Trophoblast cell (in vitro differentiated cells and primary cell): ENCODE data around the gene GCSH.
A peak's percentile ranks its signal among the peaks of the same experiment; 100 is the strongest.

Experiments
- DNase-seq, 2 donors: peaks; one replicate each; pipeline ENCODE4 v3.0.0-alpha.2; 2016
- H2AFZ ChIP-seq: 2 replicates; pipeline ENCODE4 v1.6.1; 2013; ENCODE audit warnings: low read length, moderate library complexity, mild to moderate bottlenecking; ENCODE audit not compliant: insufficient read depth, poor library complexity
- H2AK5ac ChIP-seq: 2 replicates; pipeline ENCODE4 v1.6.1; 2013; ENCODE audit warnings: mild to moderate bottlenecking, low read length
- H2BK120ac ChIP-seq: 2 replicates; pipeline ENCODE4 v1.6.1; 2013; ENCODE audit warnings: low read length, mild to moderate bottlenecking, moderate library complexity; ENCODE audit not compliant: insufficient read depth, poor library complexity
- H2BK12ac ChIP-seq: 2 replicates; pipeline ENCODE4 v1.6.1; 2013; ENCODE audit warnings: mild to moderate bottlenecking, low read length, moderate library complexity
- H2BK5ac ChIP-seq: 2 replicates; pipeline ENCODE4 v1.6.1; 2013; ENCODE audit warnings: low read length, low read depth, moderate library complexity, mild to moderate bottlenecking; ENCODE audit not compliant: poor library complexity
- H3K14ac ChIP-seq: 2 replicates; pipeline ENCODE4 v1.6.1; 2013; ENCODE audit warnings: mild to moderate bottlenecking, low read length
- H3K18ac ChIP-seq: 2 replicates; pipeline ENCODE4 v1.6.1; 2013; ENCODE audit warnings: mild to moderate bottlenecking, low read length
- H3K23ac ChIP-seq: 2 replicates; pipeline ENCODE4 v1.6.1; 2013; ENCODE audit warnings: low read length
- H3K27ac ChIP-seq: 2 replicates; pipeline ENCODE4 v1.5.1; 2013; ENCODE audit warnings: low read depth, mild to moderate bottlenecking, inconsistent platforms, low read length, moderate library complexity
- H3K27me3 ChIP-seq: 2 replicates; pipeline ENCODE4 v1.6.1; 2013; ENCODE audit warnings: inconsistent platforms, mild to moderate bottlenecking, low read length, moderate library complexity; ENCODE audit not compliant: insufficient read depth
- H3K36me3 ChIP-seq, 2 experiments: 1 replicate in 1 of 2; 2 replicates in 1 of 2; pipeline ENCODE4 v1.6.1; 2013; ENCODE audit warnings: low read length in 2 of 2, mild to moderate bottlenecking in 2 of 2, moderate library complexity in 1 of 2; ENCODE audit not compliant: insufficient read depth in 2 of 2, control insufficient read depth in 1 of 2
- H3K4ac ChIP-seq: 2 replicates; pipeline ENCODE4 v1.6.1; 2013; ENCODE audit warnings: low read depth, mild to moderate bottlenecking, low read length, moderate library complexity
- H3K4me1 ChIP-seq, 2 experiments: 1 replicate in 1 of 2; 2 replicates in 1 of 2; pipeline ENCODE4 v1.6.1; 2013; ENCODE audit warnings: low read length in 2 of 2, mild to moderate bottlenecking in 2 of 2, moderate library complexity in 1 of 2; ENCODE audit not compliant: insufficient read depth in 2 of 2, control insufficient read depth in 1 of 2
- H3K4me2 ChIP-seq: 2 replicates; pipeline ENCODE4 v1.6.1; 2013; ENCODE audit warnings: inconsistent platforms, mild to moderate bottlenecking, low read length, moderate library complexity
- H3K4me3 ChIP-seq: 2 replicates; pipeline ENCODE4 v1.5.1; 2013; ENCODE audit warnings: mild to moderate bottlenecking, low read depth, low read length, inconsistent platforms
- H3K79me1 ChIP-seq: one replicate; pipeline ENCODE4 v1.6.1; 2013; ENCODE audit warnings: low read length
- H3K79me2 ChIP-seq: 2 replicates; pipeline ENCODE4 v1.6.1; 2013; ENCODE audit warnings: low read length, mild to moderate bottlenecking; ENCODE audit not compliant: control insufficient read depth, insufficient read depth, poor library complexity
- H3K9ac ChIP-seq: 2 replicates; pipeline ENCODE4 v1.6.1; 2013; ENCODE audit warnings: mild to moderate bottlenecking, low read length
- H3K9me3 ChIP-seq: 2 replicates; pipeline ENCODE4 v1.6.1; 2013; ENCODE audit warnings: low read depth, mild to moderate bottlenecking, control low read depth, inconsistent platforms, low read length; ENCODE audit not compliant: insufficient read depth
- H4K12ac ChIP-seq: 2 replicates; pipeline ENCODE4 v1.6.1; 2013; ENCODE audit warnings: low read depth, mild to moderate bottlenecking, low read length, moderate library complexity
- H4K8ac ChIP-seq: 2 replicates; pipeline ENCODE4 v1.6.1; 2013; ENCODE audit warnings: low read depth, mild to moderate bottlenecking, low read length, moderate library complexity
- H4K91ac ChIP-seq: one replicate; pipeline ENCODE4 v1.6.1; 2013; ENCODE audit warnings: low read depth, mild to moderate bottlenecking, low read length, moderate library complexity
- WGBS: extraction: QIAGEN DNeasy Blood & Tissue Kit; methylation state at CpG from one replicate; pipeline ENCODE4 v1.1.7; 2013; ENCODE audit warnings: missing lambda C conversion rate; ENCODE audit not compliant: insufficient read length, insufficient coverage; ENCODE audit errors: extremely low coverage; 5-methylcytosine and 5-hydroxymethylcytosine counted together

GCSH gene

DNA sequence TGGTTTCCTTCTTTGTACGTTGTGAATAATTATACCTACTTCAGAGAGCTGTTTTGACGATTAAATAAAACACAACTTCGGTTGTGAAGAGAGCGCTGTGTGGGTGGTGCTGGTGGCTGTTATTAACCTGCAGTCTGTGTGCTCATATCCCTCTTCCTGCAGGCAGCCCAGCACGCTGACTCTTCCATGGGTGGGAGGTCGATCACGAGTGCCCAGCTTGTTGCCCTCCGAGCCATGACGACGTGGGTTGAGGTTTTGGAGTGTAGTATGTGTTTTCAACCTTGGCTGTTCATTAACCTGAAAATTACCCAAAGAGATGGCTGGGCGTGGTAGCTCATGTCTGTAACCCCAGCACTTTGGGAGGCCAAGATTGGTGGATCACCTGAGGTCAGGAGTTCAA lies 11.3 kb upstream of the GCSH start:
- Histone ChIP-seq H4K12ac (no peak overlapping the region), H3K4me3 (no peak overlapping the region), H3K36me3 (no peaks in the 10 kb centered on the region), H3K23ac (no peak overlapping the region), H2AFZ (no peak overlapping the region), H3K4ac (no peak overlapping the region), H2BK5ac (no peak overlapping the region), H2AK5ac (no peak overlapping the region), H4K8ac (no peak overlapping the region), H4K91ac (no peak overlapping the region), H3K79me2 (no peaks in the 10 kb centered on the region), H3K79me1 (no peaks in the 10 kb centered on the region), H3K9ac (no peak overlapping the region), H3K9me3 (peaks cover 4% of the 10 kb centered on the region), H3K14ac (no peak overlapping the region), H3K27ac (no peak overlapping the region), H3K4me1 (no peaks in the 10 kb centered on the region), H3K4me2 (no peak overlapping the region), H3K27me3 (no peaks in the 10 kb centered on the region), H2BK12ac (no peak overlapping the region), H3K18ac (no peak overlapping the region), H2BK120ac (no peak overlapping the region)
- WGBS, result no CpG with 5 or more reads among the region's 11 CpGs
- DNase-seq, result no peak

DNA sequence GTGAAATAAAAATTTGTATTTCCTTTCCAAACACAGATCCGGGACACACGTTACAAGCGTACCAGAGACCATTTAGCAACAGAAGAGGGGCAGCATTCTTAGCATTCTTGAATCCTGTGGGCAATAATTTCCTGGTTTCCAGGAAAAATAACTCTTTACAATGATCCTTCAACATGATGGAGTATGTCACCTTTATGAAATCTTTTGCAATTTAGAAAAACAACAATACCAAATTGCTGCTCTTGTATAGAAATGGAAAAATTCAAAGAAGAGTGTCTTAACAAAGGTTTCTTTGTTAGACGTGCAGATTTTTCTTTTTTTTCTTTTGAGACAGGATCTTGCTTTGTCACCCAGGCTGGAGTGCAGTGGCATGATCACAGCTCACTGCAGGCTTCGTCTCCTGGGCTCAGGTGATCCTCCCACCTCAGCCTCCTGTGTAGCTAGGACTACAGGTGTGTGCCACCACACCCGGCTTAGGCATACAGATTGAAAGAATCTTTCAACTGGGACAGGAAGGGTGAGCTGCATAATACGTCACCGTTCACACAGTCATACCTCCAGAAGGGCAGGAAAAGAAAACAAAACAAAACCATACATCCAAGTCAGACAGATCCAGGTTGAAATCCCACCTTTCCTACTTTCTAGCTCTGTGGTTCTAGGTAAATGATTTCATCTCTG lies 10.8 kb upstream of the GCSH start:
- H3K36me3 ChIP-seq, result no peaks in the 10 kb centered on the region

DNA sequence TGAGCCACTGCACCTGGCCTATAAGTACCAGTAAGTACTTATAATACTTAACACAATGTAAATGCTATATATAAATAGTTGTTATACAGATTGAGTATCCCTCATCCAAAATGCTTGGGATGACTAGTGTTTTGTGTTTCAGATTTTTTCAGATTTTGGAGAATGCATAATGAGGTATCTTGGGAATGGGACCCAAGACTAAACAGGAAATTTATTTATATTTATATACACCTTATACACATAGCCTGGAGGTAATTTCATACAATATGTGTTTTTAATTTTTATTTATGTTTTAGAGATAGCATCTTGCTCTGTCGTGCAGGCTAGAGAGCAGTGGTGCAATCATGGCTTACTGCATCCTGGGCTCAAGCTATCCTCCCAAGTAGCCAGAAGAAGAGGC lies 9.8 kb upstream of the GCSH start:
- no peak overlapping the region for H3K4me2 ChIP-seq
- H3K36me3 ChIP-seq, result no peaks in the 10 kb centered on the region
- H2BK12ac ChIP-seq, result no peak overlapping the region
- H4K91ac ChIP-seq, result no peak overlapping the region
- no CpG with 5 or more reads among the region's 1 CpG for WGBS
- no peaks in the 10 kb centered on the region for H3K27me3 ChIP-seq
- peaks cover 4% of the 10 kb centered on the region for H3K9me3 ChIP-seq
- H2AFZ ChIP-seq, result no peak overlapping the region
- H3K9ac ChIP-seq, result no peak overlapping the region
- no peak overlapping the region for H3K4ac ChIP-seq
- DNase-seq, result peak in 1 of 2 donors; percentile 68
- H2BK120ac ChIP-seq, result no peak overlapping the region
- no peak overlapping the region for H3K27ac ChIP-seq
- H4K12ac ChIP-seq, result no peak overlapping the region
- H3K18ac ChIP-seq, result no peak overlapping the region
- no peaks in the 10 kb centered on the region for H3K79me1 ChIP-seq
- no peaks in the 10 kb centered on the region for H3K4me1 ChIP-seq
- H3K4me3 ChIP-seq, result no peak overlapping the region
- no peaks in the 10 kb centered on the region for H3K79me2 ChIP-seq
- H3K23ac ChIP-seq, result no peak overlapping the region
- no peak overlapping the region for H4K8ac ChIP-seq
- H3K14ac ChIP-seq, result no peak overlapping the region
- no peak overlapping the region for H2BK5ac ChIP-seq
- H2AK5ac ChIP-seq, result no peak overlapping the region

More for the DNA sequence above, 10.8 kb upstream of the GCSH start:
- Histone ChIP-seq H3K18ac (no peak overlapping the region), H3K9me3 (peaks cover 4% of the 10 kb centered on the region), H3K14ac (no peak overlapping the region), H4K8ac (no peak overlapping the region), H3K4ac (no peak overlapping the region), H4K12ac (no peak overlapping the region), H3K79me2 (no peaks in the 10 kb centered on the region), H2AFZ (no peak overlapping the region), H2BK120ac (no peak overlapping the region), H2BK12ac (no peak overlapping the region), H3K27me3 (no peaks in the 10 kb centered on the region), H3K4me3 (no peak overlapping the region), H3K79me1 (no peaks in the 10 kb centered on the region), H3K27ac (no peak overlapping the region), H4K91ac (no peak overlapping the region), H2AK5ac (no peak overlapping the region), H3K9ac (no peak overlapping the region), H2BK5ac (no peak overlapping the region), H3K23ac (no peak overlapping the region), H3K4me1 (no peaks in the 10 kb centered on the region), H3K4me2 (no peak overlapping the region)
- DNase-seq, result peak; percentile 36 to 69
- no CpG with 5 or more reads among the region's 8 CpGs for WGBS

DNA sequence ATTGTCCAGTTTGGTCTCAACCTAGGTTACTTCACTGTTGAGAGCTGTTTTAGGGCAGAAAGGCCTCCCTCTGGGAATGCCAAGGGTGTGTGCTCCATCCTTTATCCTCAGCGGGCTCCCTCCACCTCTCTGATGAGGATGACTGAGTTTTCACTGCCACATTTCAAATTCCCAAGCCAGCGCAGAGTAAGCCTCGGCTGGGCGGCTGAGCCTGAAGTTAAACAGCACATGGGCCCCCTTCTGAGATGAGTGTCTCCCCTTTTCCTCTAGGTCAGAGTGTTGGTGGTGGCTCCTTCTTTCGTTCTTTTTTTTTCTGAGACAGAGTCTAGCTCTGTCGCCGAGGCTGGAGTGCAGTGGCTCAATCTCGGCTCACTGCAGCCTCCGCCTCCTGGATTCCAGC lies 5.5 kb upstream of the GCSH start:
- Histone ChIP-seq H2AK5ac (no peak overlapping the region), H3K14ac (no peak overlapping the region), H2BK12ac (no peak overlapping the region), H3K9me3 (no peaks in the 10 kb centered on the region), H2AFZ (no peak overlapping the region), H2BK5ac (no peak overlapping the region), H3K9ac (no peak overlapping the region), H3K23ac (no peak overlapping the region), H4K91ac (no peak overlapping the region), H3K27ac (no peak overlapping the region), H2BK120ac (no peak overlapping the region), H3K18ac (no peak overlapping the region), H3K4me3 (no peak overlapping the region), H3K79me1 (no peaks in the 10 kb centered on the region), H3K27me3 (no peaks in the 10 kb centered on the region), H3K4ac (no peak overlapping the region), H3K79me2 (no peaks in the 10 kb centered on the region), H3K4me1 (peaks cover 4 to 5% of the 10 kb centered on the region in 2 experiments), H4K12ac (no peak overlapping the region), H3K36me3 (no peaks in the 10 kb centered on the region), H4K8ac (no peak overlapping the region), H3K4me2 (no peak overlapping the region)
- DNase-seq, result no peak
- no CpG with 5 or more reads among the region's 9 CpGs for WGBS
